Activated CD8-positive, alpha-beta T cell treated with anti-CD3 and anti-CD28 coated beads for 36 hours (primary cell): ENCODE results near the gene OSBPL1A. TPM values are rescaled to one million over a fixed set of nuclear protein-coding genes. Genes with fewer than 3 reads are reported as not detected.

Source experiments
- ATAC-seq: fragments of 200-7000 bp; cut with Tn5 transposase; one replicate; pipeline ENCODE4 v1.10.0; 2021; ENCODE audit warnings: mild to moderate bottlenecking, moderate library complexity
- CTCF ChIA-PET: fragments of 350-600 bp; sonication (Branson Sonifier 250); formaldehyde crosslinking; loops from one replicate; lab custom pipeline; 2021; ENCODE audit warnings: antibody characterized with exemption; lab: Charles Lee
- POLR2A ChIA-PET: fragments of 350-600 bp; sonication (Branson Sonifier 250); formaldehyde crosslinking; loops from one replicate; lab custom pipeline; 2021; ENCODE audit warnings: antibody characterized with exemption; lab: Charles Lee
- DNase-seq: peaks from one replicate; pipeline ENCODE4 v3.0.0-alpha.2; 2020
- H3K27ac Mint-ChIP-seq: one replicate; pipeline ENCODE4 v1.8.0; 2021; ENCODE audit warnings: mild to moderate bottlenecking, mixed read lengths
- H3K27me3 Mint-ChIP-seq: one replicate; pipeline ENCODE4 v1.8.0; 2021; ENCODE audit warnings: mixed read lengths
- H3K36me3 Mint-ChIP-seq: one replicate; pipeline ENCODE4 v1.8.0; 2021; ENCODE audit warnings: low read depth, mixed read lengths
- H3K4me1 Mint-ChIP-seq: one replicate; pipeline ENCODE4 v1.8.0; 2021; ENCODE audit warnings: low read depth, mixed read lengths
- H3K4me3 Mint-ChIP-seq: one replicate; pipeline ENCODE4 v1.8.0; 2021; ENCODE audit warnings: mild to moderate bottlenecking, moderate library complexity, mixed read lengths
- H3K9me3 Mint-ChIP-seq: one replicate; pipeline ENCODE4 v1.8.0; 2021; ENCODE audit warnings: mixed read lengths
- intact Hi-C: fragments of 100-400 bp; cut with micrococcal nuclease; formaldehyde crosslinking; loops from one replicate; pipeline ENCODE4 v1.10.0; 2022
- total RNA-seq, 2 experiments: library from RNA; stranded (reverse); gene quantifications; one replicate each; pipeline ENCODE4 v1.2.3, GENCODE V29; 2021
- TF ChIP-seq, protein P1 (sequence below): fragments of 200-600 bp; IDR thresholded peaks from one replicate; pipeline ENCODE4 v1.8.0; 2022; ENCODE audit warnings: antibody characterized with exemption, mild to moderate bottlenecking

Gene OSBPL1A
- total RNA-seq, 2 experiments from 2014 or later, result 2.7 to 3.1 TPM

DNA sequence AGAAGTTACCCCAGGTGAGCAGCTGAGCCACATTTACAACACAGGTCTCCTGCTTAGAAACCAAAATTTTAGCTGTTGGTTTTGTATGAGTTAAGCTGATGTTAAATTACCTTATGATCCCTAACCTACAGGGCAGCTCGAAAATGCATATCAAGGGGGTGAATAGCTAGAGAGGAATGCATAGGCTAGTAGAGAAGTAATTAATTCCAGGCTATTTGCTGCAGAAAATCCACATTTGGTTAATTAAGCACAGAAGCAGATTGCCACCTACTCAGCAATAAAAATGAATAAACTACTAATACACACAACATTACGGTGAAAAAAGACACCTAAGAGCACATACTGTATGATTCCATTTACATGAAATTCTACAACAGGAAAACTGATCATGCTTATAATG is 91.4 kb downstream of the OSBPL1A start:
- ChIA-PET POLR2A (no interaction called here), CTCF (no interaction called here)
- peaks cover 3% of the 10 kb centered on the region for H3K9me3 Mint-ChIP-seq
- H3K27ac Mint-ChIP-seq, result no peak overlapping the region
- intact Hi-C loops, result no loop called here
- H3K4me3 Mint-ChIP-seq, result no peak overlapping the region
- H3K36me3 Mint-ChIP-seq, result no peaks in the 10 kb centered on the region
- no peak for ATAC-seq
- DNase-seq, result no peak
- TF ChIP-seq, protein P1, sequence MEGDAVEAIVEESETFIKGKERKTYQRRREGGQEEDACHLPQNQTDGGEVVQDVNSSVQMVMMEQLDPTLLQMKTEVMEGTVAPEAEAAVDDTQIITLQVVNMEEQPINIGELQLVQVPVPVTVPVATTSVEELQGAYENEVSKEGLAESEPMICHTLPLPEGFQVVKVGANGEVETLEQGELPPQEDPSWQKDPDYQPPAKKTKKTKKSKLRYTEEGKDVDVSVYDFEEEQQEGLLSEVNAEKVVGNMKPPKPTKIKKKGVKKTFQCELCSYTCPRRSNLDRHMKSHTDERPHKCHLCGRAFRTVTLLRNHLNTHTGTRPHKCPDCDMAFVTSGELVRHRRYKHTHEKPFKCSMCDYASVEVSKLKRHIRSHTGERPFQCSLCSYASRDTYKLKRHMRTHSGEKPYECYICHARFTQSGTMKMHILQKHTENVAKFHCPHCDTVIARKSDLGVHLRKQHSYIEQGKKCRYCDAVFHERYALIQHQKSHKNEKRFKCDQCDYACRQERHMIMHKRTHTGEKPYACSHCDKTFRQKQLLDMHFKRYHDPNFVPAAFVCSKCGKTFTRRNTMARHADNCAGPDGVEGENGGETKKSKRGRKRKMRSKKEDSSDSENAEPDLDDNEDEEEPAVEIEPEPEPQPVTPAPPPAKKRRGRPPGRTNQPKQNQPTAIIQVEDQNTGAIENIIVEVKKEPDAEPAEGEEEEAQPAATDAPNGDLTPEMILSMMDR, result no peak
- no peaks in the 10 kb centered on the region for H3K4me1 Mint-ChIP-seq
- H3K27me3 Mint-ChIP-seq, result no peaks in the 10 kb centered on the region

DNA sequence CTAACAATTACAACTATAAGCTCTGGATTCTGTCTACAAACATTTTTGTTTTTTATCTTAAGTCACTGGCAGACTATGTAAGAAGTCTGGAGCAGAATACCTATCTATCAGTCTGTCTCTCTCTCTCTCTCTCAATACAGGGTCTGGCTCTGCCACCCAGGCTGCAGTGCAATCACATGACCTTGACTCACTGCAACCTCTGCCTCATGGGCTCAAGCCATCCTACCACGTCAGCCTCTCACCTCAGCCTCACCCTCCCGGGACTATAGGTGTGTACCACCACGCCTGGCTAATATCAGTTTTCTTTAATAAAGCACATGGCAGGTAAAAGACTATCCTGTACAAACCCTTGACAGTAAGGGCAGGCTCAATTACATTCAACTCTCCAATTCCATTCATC is 96.9 kb downstream of the OSBPL1A start:
- H3K4me3 Mint-ChIP-seq, result no peak overlapping the region
- TF ChIP-seq, protein P1, result no peak
- H3K36me3 Mint-ChIP-seq, result no peaks in the 10 kb centered on the region
- H3K9me3 Mint-ChIP-seq, result peaks cover 2% of the 10 kb centered on the region
- ATAC-seq (no peak), DNase-seq (no peak)
- peaks cover 2% of the 10 kb centered on the region for H3K27me3 Mint-ChIP-seq
- H3K4me1 Mint-ChIP-seq, result no peaks in the 10 kb centered on the region
- H3K27ac Mint-ChIP-seq, result no peak overlapping the region
- POLR2A ChIA-PET, result no interaction called here
- CTCF ChIA-PET, result no interaction called here
- intact Hi-C loops, result no loop called here

DNA sequence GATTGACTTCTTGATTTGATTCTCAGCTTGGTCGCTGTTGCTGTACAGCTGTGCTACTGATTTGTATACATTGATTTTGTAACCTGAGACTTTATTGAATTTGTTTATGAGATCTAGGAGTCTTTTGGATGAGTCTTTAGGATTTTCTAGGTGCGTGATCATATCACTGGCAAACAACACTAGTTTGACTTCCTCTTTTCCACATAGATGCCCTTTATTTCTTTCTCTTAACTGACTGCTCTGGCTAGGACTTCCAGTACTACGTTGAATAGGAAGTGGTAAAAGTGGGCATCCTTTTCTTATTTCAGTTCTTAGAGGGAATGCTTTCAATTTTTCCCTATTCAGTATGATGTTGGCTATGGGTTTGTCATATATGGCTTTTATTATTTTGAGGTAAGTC is 101.3 kb downstream of the OSBPL1A start:
- no peak overlapping the region for H3K27ac Mint-ChIP-seq
- intact Hi-C loops, result no loop called here
- ATAC-seq, result no peak
- CTCF ChIA-PET, result no interaction called here
- H3K9me3 Mint-ChIP-seq, result no peaks in the 10 kb centered on the region
- no peak for DNase-seq
- TF ChIP-seq, protein P1, result no peak
- peaks cover 2% of the 10 kb centered on the region for H3K27me3 Mint-ChIP-seq
- no peaks in the 10 kb centered on the region for H3K36me3 Mint-ChIP-seq
- no peaks in the 10 kb centered on the region for H3K4me1 Mint-ChIP-seq
- POLR2A ChIA-PET, result no interaction called here
- H3K4me3 Mint-ChIP-seq, result no peak overlapping the region

DNA sequence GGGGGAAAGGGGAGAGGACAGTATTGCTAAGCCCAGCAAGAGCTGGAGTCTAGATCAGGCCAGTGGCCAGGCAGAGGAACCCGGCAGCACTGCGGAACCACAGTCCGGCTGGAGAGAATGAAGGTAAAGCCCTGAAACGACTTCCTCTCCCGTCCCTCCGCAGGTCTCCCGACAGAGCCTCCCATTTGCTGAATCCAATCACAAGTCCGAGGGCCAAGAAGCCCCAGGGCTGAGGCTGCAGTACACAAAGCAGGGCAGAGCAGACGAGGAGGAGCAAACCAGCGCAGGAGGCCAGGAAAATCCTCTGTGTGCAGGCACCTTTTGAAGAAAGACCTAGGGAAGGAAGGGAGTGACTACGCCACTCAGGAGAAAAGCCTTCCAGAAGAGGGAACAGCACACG is 104.4 kb downstream of the OSBPL1A start:
- TF ChIP-seq, protein P1, result no peak

DNA sequence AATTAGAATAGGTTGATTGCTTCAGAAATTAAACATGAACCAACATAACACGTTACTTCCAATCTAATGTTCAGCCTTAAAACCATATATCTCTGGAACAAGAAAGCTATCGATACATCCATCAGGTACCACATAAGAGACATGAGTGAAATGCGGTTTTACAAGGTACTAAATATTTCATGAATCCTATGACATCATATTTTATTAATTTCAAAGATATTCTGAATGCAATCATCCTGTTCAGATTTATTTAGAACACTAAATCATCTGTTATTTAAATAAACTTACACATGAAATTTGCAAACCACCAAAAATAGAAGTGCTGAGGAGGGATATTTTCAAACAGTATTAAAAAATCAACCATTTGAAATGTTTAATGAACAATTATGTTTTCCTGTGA is 119.0 kb downstream of the OSBPL1A start:
- no peak for ATAC-seq
- peaks cover 5% of the 10 kb centered on the region for H3K27me3 Mint-ChIP-seq
- TF ChIP-seq, protein P1, result no peak
- H3K36me3 Mint-ChIP-seq, result no peaks in the 10 kb centered on the region
- CTCF ChIA-PET, result no interaction called here
- H3K9me3 Mint-ChIP-seq, result no peaks in the 10 kb centered on the region
- H3K4me3 Mint-ChIP-seq, result no peak overlapping the region
- H3K4me1 Mint-ChIP-seq, result no peaks in the 10 kb centered on the region
- intact Hi-C loops, result no loop called here
- no peak for DNase-seq
- no peak overlapping the region for H3K27ac Mint-ChIP-seq
- POLR2A ChIA-PET, result no interaction called here

More for the DNA sequence above, 104.4 kb downstream of the OSBPL1A start:
- ATAC-seq (no peak), DNase-seq (no peak)
- H3K4me3 Mint-ChIP-seq, result no peak overlapping the region
- no peaks in the 10 kb centered on the region for H3K27me3 Mint-ChIP-seq
- H3K27ac Mint-ChIP-seq, result no peak overlapping the region
- ChIA-PET CTCF (no interaction called here), POLR2A (no interaction called here)
- no peaks in the 10 kb centered on the region for H3K36me3 Mint-ChIP-seq
- H3K9me3 Mint-ChIP-seq, result no peaks in the 10 kb centered on the region
- H3K4me1 Mint-ChIP-seq, result no peaks in the 10 kb centered on the region
- intact Hi-C loops, result no loop called here
